ENCODE data around the gene DKK3.
"Not testable (repeated sequence)": the region's sequence is repeated elsewhere in the genome, so short reads cannot be mapped to it uniquely, and the experiment has no call there.

The DKK3 gene

GRCh38 chr11:12043221-12043620 is 34.8 kb upstream of the DKK3 start:
- H3K27me3 ChIP-seq (ENCODE audit: insufficient read depth, insufficient read length), result no peaks in the 10 kb centered on the region
- no peak overlapping the region for H3K4me3 ChIP-seq (ENCODE audit: insufficient read length, low read depth)
- H3K9ac ChIP-seq (ENCODE audit: insufficient read length, low read depth), result no peak overlapping the region
- no peak for DNase-seq (ENCODE audit: low read depth, low spot score)
- no peaks in the 10 kb centered on the region for H3K4me1 ChIP-seq (ENCODE audit: insufficient read depth, insufficient read length)
- H3K36me3 ChIP-seq (ENCODE audit: insufficient read depth, insufficient read length, low read length), result no peaks in the 10 kb centered on the region
- peaks cover 9% of the 10 kb centered on the region for H3K9me3 ChIP-seq (ENCODE audit: insufficient read depth, low read length)
- TF ChIP-seq ZNF274 (IDR thresholded peaks at IDR 0.05; ENCODE audit: low read depth, low read length), result no peak
- no peak for TF ChIP-seq YY1 (IDR thresholded peaks at IDR 0.05; ENCODE audit: insufficient read depth, insufficient read length)

- H3K4me1 ChIP-seq (ENCODE audit: insufficient read depth, insufficient read length), result no peaks in the 10 kb centered on the region
- peaks cover 9% of the 10 kb centered on the region for H3K9me3 ChIP-seq (ENCODE audit: insufficient read depth, low read length)
- no peaks in the 10 kb centered on the region for H3K27me3 ChIP-seq (ENCODE audit: insufficient read depth, insufficient read length)
- no peak overlapping the region for H3K4me3 ChIP-seq (ENCODE audit: insufficient read length, low read depth)
- H3K9ac ChIP-seq (ENCODE audit: insufficient read length, low read depth), result no peak overlapping the region
- no peak for TF ChIP-seq SUZ12 (IDR thresholded peaks at IDR 0.05; ENCODE audit: extremely low read depth, insufficient read depth, insufficient read length)
- no peak for TF ChIP-seq ZNF274 (IDR thresholded peaks at IDR 0.05; ENCODE audit: low read depth, low read length)
- TF ChIP-seq YY1 (IDR thresholded peaks at IDR 0.05; ENCODE audit: insufficient read depth, insufficient read length), result no peak
- no peaks in the 10 kb centered on the region for H3K36me3 ChIP-seq (ENCODE audit: insufficient read depth, insufficient read length, low read length)
- DNase-seq (ENCODE audit: low read depth, low spot score), result no peak
Observed at GRCh38 chr11:12042215-12042676, 33.8 kb upstream of the DKK3 start.

- not testable (repeated sequence) for H3K4me1 ChIP-seq (ENCODE audit: insufficient read depth, insufficient read length); H3K36me3 ChIP-seq (ENCODE audit: insufficient read depth, insufficient read length, low read length); H3K4me3 ChIP-seq (ENCODE audit: insufficient read length, low read depth); H3K27me3 ChIP-seq (ENCODE audit: insufficient read depth, insufficient read length); H3K9ac ChIP-seq (ENCODE audit: insufficient read length, low read depth); H3K9me3 ChIP-seq (ENCODE audit: insufficient read depth, low read length); DNase-seq (ENCODE audit: low read depth, low spot score)
Observed at GRCh38 chr11:12040719-12041118, 32.3 kb upstream of the DKK3 start.

GRCh38 chr11:12032968-12033367 is 24.5 kb upstream of the DKK3 start:
- Histone ChIP-seq H3K9me3 (ENCODE audit: insufficient read depth, low read length) (no peaks in the 10 kb centered on the region), H3K27me3 (ENCODE audit: insufficient read depth, insufficient read length) (no peaks in the 10 kb centered on the region), H3K4me3 (ENCODE audit: insufficient read length, low read depth) (no peak overlapping the region), H3K9ac (ENCODE audit: insufficient read length, low read depth) (no peak overlapping the region), H3K36me3 (ENCODE audit: insufficient read depth, insufficient read length, low read length) (no peaks in the 10 kb centered on the region), H3K4me1 (ENCODE audit: insufficient read depth, insufficient read length) (no peaks in the 10 kb centered on the region)
- DNase-seq (ENCODE audit: low read depth, low spot score), result no peak
- TF ChIP-seq ZNF274 (IDR thresholded peaks at IDR 0.05; ENCODE audit: low read depth, low read length) (no peak), SUZ12 (IDR thresholded peaks at IDR 0.05; ENCODE audit: extremely low read depth, insufficient read depth, insufficient read length) (no peak), YY1 (IDR thresholded peaks at IDR 0.05; ENCODE audit: insufficient read depth, insufficient read length) (no peak)

- Histone ChIP-seq H3K9ac (ENCODE audit: insufficient read length, low read depth) (no peak overlapping the region), H3K9me3 (ENCODE audit: insufficient read depth, low read length) (no peaks in the 10 kb centered on the region), H3K4me1 (ENCODE audit: insufficient read depth, insufficient read length) (no peaks in the 10 kb centered on the region), H3K4me3 (ENCODE audit: insufficient read length, low read depth) (no peak overlapping the region), H3K36me3 (ENCODE audit: insufficient read depth, insufficient read length, low read length) (no peaks in the 10 kb centered on the region), H3K27me3 (ENCODE audit: insufficient read depth, insufficient read length) (no peaks in the 10 kb centered on the region)
- DNase-seq (ENCODE audit: low read depth, low spot score), result no peak
- TF ChIP-seq YY1 (IDR thresholded peaks at IDR 0.05; ENCODE audit: insufficient read depth, insufficient read length) (no peak), ZNF274 (IDR thresholded peaks at IDR 0.05; ENCODE audit: low read depth, low read length) (no peak), SUZ12 (IDR thresholded peaks at IDR 0.05; ENCODE audit: extremely low read depth, insufficient read depth, insufficient read length) (no peak)
Observed at GRCh38 chr11:12031856-12032544, 23.6 kb upstream of the DKK3 start.

GRCh38 chr11:12029738-12030363 is 21.4 kb upstream of the DKK3 start:
- no peaks in the 10 kb centered on the region for H3K36me3 ChIP-seq (ENCODE audit: insufficient read depth, insufficient read length, low read length)
- DNase-seq (ENCODE audit: low read depth, low spot score), result no peak

GRCh38 chr11:12029119-12029518 is 20.7 kb upstream of the DKK3 start:
- Histone ChIP-seq H3K4me3 (ENCODE audit: insufficient read length, low read depth) (no peak overlapping the region), H3K27me3 (ENCODE audit: insufficient read depth, insufficient read length) (no peaks in the 10 kb centered on the region), H3K4me1 (ENCODE audit: insufficient read depth, insufficient read length) (no peaks in the 10 kb centered on the region), H3K9me3 (ENCODE audit: insufficient read depth, low read length) (peaks cover 22% of the 10 kb centered on the region), H3K9ac (ENCODE audit: insufficient read length, low read depth) (no peak overlapping the region), H3K36me3 (ENCODE audit: insufficient read depth, insufficient read length, low read length) (no peaks in the 10 kb centered on the region)
- no peak for TF ChIP-seq YY1 (IDR thresholded peaks at IDR 0.05; ENCODE audit: insufficient read depth, insufficient read length)
- DNase-seq (ENCODE audit: low read depth, low spot score), result no peak

More at GRCh38 chr11:12029738-12030363, 21.4 kb upstream of the DKK3 start:
- Histone ChIP-seq H3K27me3 (ENCODE audit: insufficient read depth, insufficient read length) (no peaks in the 10 kb centered on the region), H3K4me1 (ENCODE audit: insufficient read depth, insufficient read length) (no peaks in the 10 kb centered on the region), H3K4me3 (ENCODE audit: insufficient read length, low read depth) (no peak overlapping the region), H3K9ac (ENCODE audit: insufficient read length, low read depth) (no peak overlapping the region), H3K9me3 (ENCODE audit: insufficient read depth, low read length) (peaks cover 15% of the 10 kb centered on the region)
- TF ChIP-seq ZNF274 (IDR thresholded peaks at IDR 0.05; ENCODE audit: low read depth, low read length), result no peak
